HCT116 (cell line): ENCODE measurements around the gene C2orf72.

Experiments
- POLR2A ChIP-seq: IDR thresholded peaks from 2 replicates; pipeline ENCODE4 v1.7.0; 2011; ENCODE audit warnings: borderline replicate concordance; ENCODE audit not compliant: insufficient read depth, insufficient read length; ENCODE audit errors: extremely low read depth
- SIN3A ChIP-seq: IDR thresholded peaks from 2 replicates; pipeline ENCODE4 v1.6.1; 2012; ENCODE audit warnings: low read depth
- TF ChIP-seq, protein P1 (sequence below): IDR thresholded peaks from 2 replicates; pipeline ENCODE4 v1.6.1; 2012
- TF ChIP-seq, protein P2 (sequence below), 3 experiments: fragments of 200-600 bp in 1 of 3; sonication (generic) in 1 of 3; IDR thresholded peaks in 2 of 3; conservative IDR thresholded peaks in 1 of 3; 2 replicates each; pipeline ENCODE4 v1.5.1; 2012 to 2017; ENCODE audit warnings: low read depth in 2 of 3, low read length in 2 of 3, antibody characterized with exemption in 1 of 3, borderline replicate concordance in 1 of 3, control low read depth in 1 of 3, mild to moderate bottlenecking in 1 of 3, mixed read lengths in 1 of 3, mixed run types in 1 of 3, moderate library complexity in 1 of 3; ENCODE audit not compliant: insufficient read depth in 1 of 3

DNA sequence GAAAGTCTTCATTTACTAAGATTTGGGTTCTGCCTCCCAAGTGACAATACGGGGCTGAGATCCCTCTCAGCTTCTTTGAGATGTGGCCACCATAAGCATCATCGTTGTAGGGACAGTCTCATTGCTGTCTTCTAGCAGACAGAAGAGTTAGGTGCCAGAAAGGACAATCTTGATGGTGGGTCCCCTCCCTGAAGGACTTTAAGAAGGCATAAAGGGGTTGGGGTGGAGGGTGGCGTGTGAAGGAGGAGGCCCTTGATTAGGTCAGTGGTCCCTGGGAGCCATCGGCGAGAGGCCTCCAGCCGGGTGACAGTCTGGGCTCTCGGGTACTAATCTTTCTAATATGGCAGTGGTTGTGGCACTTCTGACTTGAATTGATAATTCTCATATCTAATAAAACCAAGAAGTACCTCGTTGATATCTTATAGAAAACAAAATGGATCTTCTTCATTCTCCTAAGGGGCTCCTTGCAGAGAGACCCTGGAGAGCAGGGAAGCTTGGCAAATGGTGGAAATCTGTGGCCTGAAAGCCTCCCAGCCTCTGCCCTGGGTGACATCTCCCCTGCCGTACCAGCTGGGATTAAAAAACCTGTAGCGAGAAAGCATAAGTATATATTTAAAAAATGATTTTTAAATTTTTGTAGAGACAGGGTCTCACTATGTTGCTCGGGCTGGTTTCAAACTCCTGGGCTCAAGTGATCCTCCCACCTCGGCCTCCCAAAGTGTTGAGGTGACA, 12.1 kb downstream of the C2orf72 start:
- TF ChIP-seq, protein P1, sequence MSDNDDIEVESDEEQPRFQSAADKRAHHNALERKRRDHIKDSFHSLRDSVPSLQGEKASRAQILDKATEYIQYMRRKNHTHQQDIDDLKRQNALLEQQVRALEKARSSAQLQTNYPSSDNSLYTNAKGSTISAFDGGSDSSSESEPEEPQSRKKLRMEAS, result no peak
- TF ChIP-seq POLR2A (no peak), SIN3A (no peak)
- TF ChIP-seq, protein P2, sequence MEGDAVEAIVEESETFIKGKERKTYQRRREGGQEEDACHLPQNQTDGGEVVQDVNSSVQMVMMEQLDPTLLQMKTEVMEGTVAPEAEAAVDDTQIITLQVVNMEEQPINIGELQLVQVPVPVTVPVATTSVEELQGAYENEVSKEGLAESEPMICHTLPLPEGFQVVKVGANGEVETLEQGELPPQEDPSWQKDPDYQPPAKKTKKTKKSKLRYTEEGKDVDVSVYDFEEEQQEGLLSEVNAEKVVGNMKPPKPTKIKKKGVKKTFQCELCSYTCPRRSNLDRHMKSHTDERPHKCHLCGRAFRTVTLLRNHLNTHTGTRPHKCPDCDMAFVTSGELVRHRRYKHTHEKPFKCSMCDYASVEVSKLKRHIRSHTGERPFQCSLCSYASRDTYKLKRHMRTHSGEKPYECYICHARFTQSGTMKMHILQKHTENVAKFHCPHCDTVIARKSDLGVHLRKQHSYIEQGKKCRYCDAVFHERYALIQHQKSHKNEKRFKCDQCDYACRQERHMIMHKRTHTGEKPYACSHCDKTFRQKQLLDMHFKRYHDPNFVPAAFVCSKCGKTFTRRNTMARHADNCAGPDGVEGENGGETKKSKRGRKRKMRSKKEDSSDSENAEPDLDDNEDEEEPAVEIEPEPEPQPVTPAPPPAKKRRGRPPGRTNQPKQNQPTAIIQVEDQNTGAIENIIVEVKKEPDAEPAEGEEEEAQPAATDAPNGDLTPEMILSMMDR (IDR thresholded peaks at IDR 0.05 in 2 of 3, conservative IDR thresholded peaks at IDR 0.05 in 1 of 3; ENCODE audit: borderline replicate concordance in 1 of 3, insufficient read depth in 1 of 3, low read depth in 2 of 3, low read length in 2 of 3), result no peak
